ENCODE results near the gene GOLGA3. TPM values are rescaled to one million over a fixed set of nuclear protein-coding genes. Genes with fewer than 3 reads are reported as not detected.
"Not testable (repeated sequence)": the region's sequence is repeated elsewhere in the genome, so short reads cannot be mapped to it uniquely, and the experiment has no call there.

The GOLGA3 gene
- total RNA-seq, 1 donor = 148 TPM

DNA sequence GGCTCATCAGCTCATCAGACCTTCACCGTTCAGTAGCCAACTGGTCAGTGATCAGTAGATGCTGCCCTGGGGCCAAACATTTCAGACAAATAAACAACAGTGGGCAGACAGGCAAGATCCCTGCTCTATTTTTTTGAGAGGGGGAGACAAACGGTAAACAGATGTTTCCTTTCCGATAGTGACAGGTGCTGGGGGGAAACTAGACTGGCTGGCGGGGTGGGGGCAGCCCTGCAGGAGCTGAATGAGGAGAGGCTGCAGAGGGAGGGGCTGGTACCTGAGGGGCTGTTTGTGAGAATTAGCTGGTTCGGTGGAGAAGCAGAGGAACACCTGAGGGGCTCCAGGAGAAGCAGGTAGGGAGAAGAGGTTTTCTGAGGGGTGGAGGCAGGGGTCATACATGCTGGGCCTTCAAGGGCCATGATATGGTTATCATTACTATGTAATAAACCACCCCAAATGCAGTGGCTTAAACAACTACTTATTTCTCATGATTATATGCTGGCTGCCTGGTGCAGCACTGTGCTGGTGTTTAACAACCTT lies 8.2 kb upstream of the GOLGA3 start:
- DNase-seq (ENCODE audit: low read depth) = no peak
- no peak overlapping the region for H3K4me3 ChIP-seq (ENCODE audit: low read depth, low read length)
- no peak for TF ChIP-seq CTCF (IDR thresholded peaks at IDR 0.05; ENCODE audit: insufficient read depth, low read depth, low read length)

DNA sequence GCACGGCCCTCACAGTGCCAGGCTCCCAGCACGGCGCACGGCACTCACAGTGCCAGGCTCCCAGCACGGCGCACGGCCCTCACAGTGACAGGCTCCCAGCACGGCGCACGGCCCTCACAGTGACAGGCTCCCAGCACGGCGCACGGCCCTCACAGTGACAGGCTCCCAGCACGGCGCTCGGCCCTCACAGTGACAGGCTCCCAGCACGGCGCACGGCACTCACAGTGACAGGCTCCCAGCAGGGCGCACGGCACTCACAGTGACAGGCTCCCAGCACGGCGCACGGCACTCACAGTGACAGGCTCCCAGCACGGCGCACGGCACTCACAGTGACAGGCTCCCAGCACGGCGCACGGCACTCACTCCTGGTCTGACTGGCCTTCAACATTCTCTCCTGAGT lies 7.6 kb upstream of the GOLGA3 start:
- H3K4me3 ChIP-seq (ENCODE audit: low read depth, low read length); DNase-seq (ENCODE audit: low read depth): not testable (repeated sequence)

GRCh38 chr12:132835076-132836025 lies 6.7 kb upstream of the GOLGA3 start:
- TF ChIP-seq CTCF (IDR thresholded peaks at IDR 0.05; ENCODE audit: insufficient read depth, low read depth, low read length) = no peak
- DNase-seq (ENCODE audit: low read depth) = no peak
- no peak overlapping the region for H3K4me3 ChIP-seq (ENCODE audit: low read depth, low read length)

GRCh38 chr12:132834181-132834711 lies 5.6 kb upstream of the GOLGA3 start:
- DNase-seq (ENCODE audit: low read depth) = no peak
- no peak for TF ChIP-seq CTCF (IDR thresholded peaks at IDR 0.05; ENCODE audit: insufficient read depth, low read depth, low read length)
- no peak overlapping the region for H3K4me3 ChIP-seq (ENCODE audit: low read depth, low read length)

- H3K4me3 ChIP-seq (ENCODE audit: low read depth, low read length) = no peak overlapping the region
- TF ChIP-seq CTCF (IDR thresholded peaks at IDR 0.05; ENCODE audit: insufficient read depth, low read depth, low read length) = no peak
- DNase-seq (ENCODE audit: low read depth) = no peak
Observed at GRCh38 chr12:132833341-132833740, 4.7 kb upstream of the GOLGA3 start.

DNA sequence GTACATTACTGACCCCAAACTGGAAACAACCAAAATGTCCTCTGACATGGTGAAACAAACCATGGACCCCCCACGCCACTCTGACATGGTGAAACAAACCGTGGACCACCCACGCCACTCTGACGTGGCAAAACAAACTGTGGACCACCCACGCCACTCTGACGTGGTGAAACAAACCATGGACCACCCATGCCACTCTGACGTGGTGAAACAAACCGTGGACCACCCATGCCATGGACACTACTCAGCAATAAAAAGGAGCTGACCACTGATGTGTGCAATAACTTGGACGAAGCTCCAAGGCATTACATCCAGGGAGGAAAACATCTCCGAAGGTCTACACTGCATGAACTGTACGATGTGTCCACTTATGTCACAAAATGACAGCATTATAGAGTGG lies 3.1 kb upstream of the GOLGA3 start:
- no peak overlapping the region for H3K4me3 ChIP-seq (ENCODE audit: low read depth, low read length)
- TF ChIP-seq CTCF (IDR thresholded peaks at IDR 0.05; ENCODE audit: insufficient read depth, low read depth, low read length) = no peak
- DNase-seq (ENCODE audit: low read depth) = no peak

Data from fibroblast of villous mesenchyme (primary cell).